Measurements from ENCODE around the gene DBX2.

GRCh38 chr12:45076417-45077026 lies 25.6 kb upstream of the DBX2 start:
- no peak for TF ChIP-seq REST (IDR thresholded peaks at IDR 0.05; ENCODE audit: insufficient read depth in 1 of 2, low read depth in 2 of 2, low read length in 2 of 2)
- no peak for TF ChIP-seq POLR2AphosphoS5 (IDR thresholded peaks at IDR 0.05; ENCODE audit: low read depth, low read length)
- TF ChIP-seq SIN3A (IDR thresholded peaks at IDR 0.05; ENCODE audit: borderline replicate concordance, insufficient read depth, low read length), result no peak
- TF ChIP-seq TAF1 (IDR thresholded peaks at IDR 0.05; ENCODE audit: borderline replicate concordance, insufficient read depth, low read length), result no peak
- no peak for TF ChIP-seq FOXP2 (optimal IDR thresholded peaks at IDR 0.05; ENCODE audit: borderline replicate concordance, extremely low read depth, extremely low read length, insufficient read depth)
